Adrenal gland (tissue), 5 donors: Measurements from ENCODE around the gene ITM2C.

ENCODE experiments used
- CTCF ChIP-seq, 6 experiments: fragments of 450-650 bp in 4 of 6; fragments of 200-600 bp in 2 of 6; sonication (generic) in 1 of 6; IDR thresholded peaks; 1 replicate in 5 of 6; 2 replicates in 1 of 6; pipeline versions ENCODE4 v1.5.1 to v1.8.0; 2016 to 2021; ENCODE audit warnings: antibody characterized with exemption in 6 of 6, mild to moderate bottlenecking in 2 of 6, moderate library complexity in 1 of 6
- POLR2A ChIP-seq, 2 donors: fragments of 450-650 bp; IDR thresholded peaks; one replicate each; pipeline ENCODE4 v1.6.1; 2017; ENCODE audit warnings: antibody characterized with exemption in 2 of 2, mild to moderate bottlenecking in 2 of 2, moderate library complexity in 1 of 2
- donor health status: DM: no; HTN: no; CAD: no.

DNA sequence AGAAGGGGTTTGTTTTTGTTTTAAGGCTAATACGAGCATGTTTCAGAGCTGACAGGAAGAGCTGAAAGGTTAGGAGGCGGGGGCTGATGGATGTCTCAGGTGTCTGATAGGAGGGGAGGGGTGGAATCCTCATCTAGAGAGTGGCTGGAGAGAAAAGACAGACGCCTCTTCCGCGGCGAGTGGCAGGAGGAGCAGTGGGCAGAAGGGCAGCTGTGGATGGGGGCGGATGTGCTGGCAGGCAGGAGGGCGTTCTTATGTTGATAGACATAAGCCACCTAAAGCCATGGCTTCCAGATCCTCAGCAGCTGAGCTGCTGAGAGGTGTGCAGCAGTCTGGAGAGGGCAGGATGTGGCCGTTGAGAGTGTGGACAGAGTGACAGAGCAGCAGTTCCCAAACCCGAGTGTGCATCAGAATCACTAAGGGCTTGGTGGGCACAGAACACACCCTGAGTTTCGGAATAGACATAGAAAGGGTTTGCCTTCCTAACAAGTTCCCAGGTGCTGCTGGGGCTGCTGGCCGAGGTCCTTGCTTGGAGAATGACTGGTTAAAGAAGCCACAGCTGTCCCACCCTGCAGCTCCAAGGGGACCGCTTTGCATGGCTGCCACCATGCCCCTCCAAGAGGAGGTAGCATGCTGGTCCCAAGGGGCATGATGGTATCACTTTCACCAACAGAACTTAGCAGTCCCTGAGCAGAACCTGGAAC is 3.0 kb upstream of the ITM2C start:
- TF ChIP-seq POLR2A (IDR thresholded peaks at IDR 0.05) = no peak
- TF ChIP-seq CTCF (IDR thresholded peaks at IDR 0.05) = no peak
